Muscle of leg (tissue), 11 donors: ENCODE data around the gene HID1. TPM values are rescaled to one million over a fixed set of nuclear protein-coding genes. Genes with fewer than 3 reads are reported as not detected.
"Not testable (repeated sequence)": the region's sequence is repeated elsewhere in the genome, so short reads cannot be mapped to it uniquely, and the experiment has no call there.

Experiments
- DNase-seq: peaks from one replicate; pipeline ENCODE4 v3.0.0; 2013
- H3K27ac ChIP-seq: one replicate; pipeline ENCODE4 v1.5.1; 2013; ENCODE audit warnings: mild to moderate bottlenecking, low read length, control low read depth
- H3K27me3 ChIP-seq: one replicate; pipeline ENCODE4 v1.6.1; 2013; ENCODE audit warnings: low read length; ENCODE audit not compliant: control insufficient read depth, insufficient read depth
- H3K36me3 ChIP-seq: one replicate; pipeline ENCODE4 v1.6.1; 2013; ENCODE audit warnings: low read length; ENCODE audit not compliant: control insufficient read depth, insufficient read depth
- H3K4me1 ChIP-seq: one replicate; pipeline ENCODE4 v1.6.1; 2013; ENCODE audit warnings: low read length; ENCODE audit not compliant: control insufficient read depth, insufficient read depth
- H3K4me3 ChIP-seq: one replicate; pipeline ENCODE4 v1.5.1; 2013; ENCODE audit warnings: low read length, control low read depth
- H3K9me3 ChIP-seq: replicated peaks from 2 replicates; pipeline ENCODE4 v1.6.1; 2013; ENCODE audit warnings: low read depth, low read length; ENCODE audit not compliant: control insufficient read depth
- WGBS: methylation state at CpG from one replicate; pipeline ENCODE4 v1.1.5; 2013; ENCODE audit warnings: missing lambda C conversion rate; ENCODE audit not compliant: insufficient coverage; 5-methylcytosine and 5-hydroxymethylcytosine counted together
- polyA plus RNA-seq, 8 donors: library from polyadenylated mRNA; unstranded; fragments of 120-200 nt; gene quantifications; one replicate each; pipeline versions ENCODE4 v1.2.1 to v1.2.3, GENCODE V29; 2013; ENCODE audit warnings: inconsistent platforms in 1 of 8, low replicate concordance in 1 of 8; ENCODE audit not compliant: insufficient read length in 8 of 8, insufficient read depth in 1 of 8
- total RNA-seq: library from RNA; stranded (reverse); fragments of 120-200 nt; gene quantifications from one replicate; pipeline ENCODE4 v1.2.4, GENCODE V29; 2013

HID1 gene
- total and polyA plus RNA-seq, 9 donors = 2.7 to 12.6 (median 6.8) TPM

DNA sequence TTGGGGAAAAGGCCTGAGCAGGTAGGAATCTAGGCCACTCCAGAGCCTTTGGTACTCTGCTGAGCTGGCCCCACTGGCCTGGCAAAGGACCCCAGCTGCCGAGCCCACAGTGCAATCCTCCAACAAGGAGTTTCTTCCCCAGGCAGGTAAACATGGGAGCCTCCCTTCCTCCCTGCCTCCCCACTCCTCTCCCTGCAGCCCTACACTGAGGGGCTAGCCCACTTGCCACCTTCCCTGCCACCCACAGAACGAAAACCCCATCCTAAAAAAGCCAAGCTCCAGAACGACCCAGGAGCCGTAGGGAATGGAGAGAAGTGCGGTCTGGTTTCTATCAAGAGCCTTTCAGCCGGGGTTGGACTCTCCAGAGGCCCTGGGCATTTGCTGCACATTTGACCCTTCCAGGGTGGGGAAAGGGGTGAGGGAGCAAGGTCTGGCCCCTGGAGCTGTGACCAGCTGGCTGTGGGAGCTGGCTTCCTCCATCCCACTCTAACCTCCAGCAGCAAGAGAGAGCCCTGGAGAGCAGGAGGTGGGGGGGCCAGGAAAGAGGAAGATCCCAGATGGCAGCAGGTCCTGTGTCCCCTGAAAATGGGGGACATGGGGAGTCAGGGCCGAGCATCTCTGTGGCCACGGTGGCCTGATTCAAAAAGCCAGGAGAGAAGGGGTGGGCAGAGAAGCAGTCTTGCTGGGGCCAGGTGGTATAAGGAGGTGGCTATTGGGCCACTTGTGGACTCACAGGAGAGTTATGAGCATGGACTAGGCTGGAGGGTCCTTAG is 1.3 kb downstream of the HID1 start:
- 71% methylated on average over 3 of the region's 8 CpGs for WGBS
- Histone ChIP-seq H3K27me3 (peaks cover 45% of the 10 kb centered on the region), H3K27ac (no peak overlapping the region)

DNA sequence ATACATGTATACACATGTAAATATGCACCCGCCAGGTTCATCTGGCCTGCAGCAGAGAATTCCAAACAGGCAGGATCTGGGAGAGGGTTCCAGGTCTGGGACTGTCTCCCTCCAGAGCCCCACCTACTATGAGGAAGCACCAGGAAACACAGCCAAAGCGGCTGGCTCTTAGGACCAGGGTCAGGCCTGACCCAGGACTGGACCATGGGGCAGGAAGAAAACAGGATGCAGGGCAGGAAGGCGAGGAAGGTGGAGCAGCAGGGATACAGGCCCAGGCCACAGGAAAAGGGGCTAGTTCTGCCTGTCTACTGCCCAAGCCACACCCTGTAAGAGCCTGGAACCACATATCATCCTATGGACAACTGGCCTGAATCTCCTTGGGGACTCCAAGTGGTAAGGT is 2.2 kb downstream of the HID1 start:
- Histone ChIP-seq H3K9me3 (no peaks in the 10 kb centered on the region), H3K36me3 (no peaks in the 10 kb centered on the region), H3K27ac (no peak overlapping the region), H3K4me3 (no peak overlapping the region), H3K27me3 (peaks cover 42% of the 10 kb centered on the region), H3K4me1 (peaks cover 14% of the 10 kb centered on the region)
- DNase-seq = no peak
- WGBS = 100% methylated on average over 2 of the region's 3 CpGs

More for the DNA sequence above, 1.3 kb downstream of the HID1 start:
- no peak for DNase-seq
- Histone ChIP-seq H3K9me3 (no peaks in the 10 kb centered on the region), H3K4me3 (peak overlapping the region; percentile 45), H3K4me1 (peaks cover 14% of the 10 kb centered on the region), H3K36me3 (no peaks in the 10 kb centered on the region)

DNA sequence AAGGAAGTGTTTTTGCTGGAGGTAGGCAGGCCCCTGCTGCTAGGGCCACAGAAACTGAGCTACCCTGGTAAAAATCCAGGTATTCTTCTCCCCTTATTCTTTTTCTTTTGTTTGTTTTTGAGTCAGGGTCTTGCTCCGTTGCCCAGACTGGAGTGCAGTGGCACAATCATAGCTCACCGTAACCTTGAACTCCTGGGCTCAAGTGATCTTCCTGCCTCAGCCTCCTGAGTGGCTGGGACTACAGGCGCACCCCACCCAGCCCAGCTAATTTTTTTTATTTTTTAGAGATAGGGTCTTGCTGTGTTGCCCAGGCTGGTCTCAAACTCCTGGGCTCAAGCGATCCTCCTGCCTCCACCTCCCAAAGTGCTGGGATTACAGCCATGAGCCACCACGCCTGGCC is 3.1 kb downstream of the HID1 start:
- not testable (repeated sequence) for H3K4me3 ChIP-seq, H3K27ac ChIP-seq, H3K36me3 ChIP-seq, DNase-seq, H3K9me3 ChIP-seq
- Histone ChIP-seq H3K4me1 (peaks cover 14% of the 10 kb centered on the region), H3K27me3 (peaks cover 34% of the 10 kb centered on the region)
- WGBS = no CpG with 5 or more reads among the region's 5 CpGs

DNA sequence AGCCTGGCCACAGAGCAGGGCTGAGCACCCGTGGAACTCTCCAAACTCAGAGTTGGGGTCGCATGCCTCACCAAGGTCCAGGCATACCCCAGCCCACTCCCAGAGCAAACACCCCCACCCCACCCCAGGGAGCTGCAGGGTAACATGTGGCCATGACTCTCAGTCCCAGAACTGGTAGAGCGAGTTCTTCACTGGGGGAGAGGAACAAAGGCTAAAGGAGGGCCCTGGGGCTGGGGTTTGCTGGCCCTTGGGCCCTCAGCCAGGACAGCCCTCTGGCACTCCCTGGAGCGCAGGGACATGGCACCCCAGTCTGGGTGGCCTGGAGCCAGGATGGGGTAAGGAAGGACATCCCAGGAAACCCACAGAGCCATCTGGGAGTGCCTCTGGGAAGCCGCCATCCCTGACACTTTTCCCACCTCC is 4.2 kb downstream of the HID1 start:
- Histone ChIP-seq H3K4me3 (no peak overlapping the region), H3K27me3 (peaks cover 23% of the 10 kb centered on the region), H3K9me3 (no peaks in the 10 kb centered on the region), H3K4me1 (peaks cover 14% of the 10 kb centered on the region), H3K36me3 (no peaks in the 10 kb centered on the region), H3K27ac (no peak overlapping the region)
- DNase-seq = no peak
- 100% methylated on average over 1 of the region's 5 CpGs for WGBS

DNA sequence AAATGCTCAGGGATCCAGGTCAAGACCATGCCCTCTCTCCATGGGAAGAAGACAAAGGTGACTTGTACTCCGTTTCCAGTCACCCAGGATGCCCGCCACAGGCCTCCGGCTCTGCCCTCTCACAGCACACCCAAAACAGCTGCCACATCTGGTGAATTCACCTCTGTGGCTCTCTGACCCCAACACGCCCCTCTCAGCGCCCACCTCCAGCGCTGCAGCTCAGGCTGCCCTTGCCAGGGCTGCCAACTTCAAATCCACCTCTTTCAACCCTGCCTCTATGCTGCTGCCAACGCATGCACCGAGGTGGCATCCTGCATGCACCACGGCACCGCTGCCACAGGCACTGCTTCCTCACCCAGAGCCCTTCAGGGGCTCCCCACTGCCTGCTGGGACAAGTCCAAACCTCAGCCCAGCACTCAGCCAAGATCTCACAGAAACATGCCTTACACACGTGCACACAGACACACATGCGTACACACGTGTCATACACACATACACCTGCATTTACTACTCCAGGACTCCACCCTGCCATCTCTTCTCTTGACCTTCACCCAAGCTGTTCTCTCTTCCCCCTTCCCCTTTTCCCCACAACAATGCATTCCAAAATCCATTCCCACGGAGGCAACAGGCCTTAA is 7.5 kb downstream of the HID1 start:
- Histone ChIP-seq H3K9me3 (no peaks in the 10 kb centered on the region), H3K27me3 (no peaks in the 10 kb centered on the region), H3K27ac (no peak overlapping the region), H3K4me1 (peaks cover 13% of the 10 kb centered on the region), H3K4me3 (no peak overlapping the region), H3K36me3 (no peaks in the 10 kb centered on the region)
- WGBS = 81% methylated on average over 13 of the region's 14 CpGs
- DNase-seq = no peak

DNA sequence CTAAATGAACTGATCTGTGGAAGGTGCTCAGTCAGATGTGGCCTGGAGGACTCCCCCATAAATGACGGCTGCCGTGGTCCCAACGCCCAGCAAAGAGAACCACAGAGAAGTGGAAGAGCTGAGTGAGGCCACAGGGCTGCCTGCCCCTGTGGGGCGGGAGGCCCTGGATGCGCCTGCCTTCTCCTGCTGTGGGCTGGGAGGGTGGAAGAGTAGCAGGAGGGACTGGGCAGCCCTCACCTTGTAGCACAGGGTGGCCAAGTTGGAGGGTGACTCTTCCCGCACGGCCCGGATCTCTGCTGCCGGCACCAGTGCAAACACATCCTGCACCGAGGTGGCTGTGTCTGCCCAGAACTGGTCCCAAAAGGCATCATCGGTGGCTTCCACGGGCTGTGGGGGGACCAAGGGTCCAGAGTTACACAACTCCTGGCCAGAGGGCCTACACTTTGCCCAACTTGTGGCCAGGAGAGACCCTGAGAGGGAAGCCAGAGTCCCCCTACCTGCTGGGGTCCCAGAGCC is 8.3 kb downstream of the HID1 start:
- H3K27me3 ChIP-seq = peaks cover 3% of the 10 kb centered on the region
- no peaks in the 10 kb centered on the region for H3K9me3 ChIP-seq
- 85% methylated on average over 12 of the region's 12 CpGs for WGBS
- H3K36me3 ChIP-seq = no peaks in the 10 kb centered on the region
- no peak overlapping the region for H3K4me3 ChIP-seq
- H3K4me1 ChIP-seq = peaks cover 13% of the 10 kb centered on the region
- H3K27ac ChIP-seq = no peak overlapping the region
- DNase-seq = no peak

DNA sequence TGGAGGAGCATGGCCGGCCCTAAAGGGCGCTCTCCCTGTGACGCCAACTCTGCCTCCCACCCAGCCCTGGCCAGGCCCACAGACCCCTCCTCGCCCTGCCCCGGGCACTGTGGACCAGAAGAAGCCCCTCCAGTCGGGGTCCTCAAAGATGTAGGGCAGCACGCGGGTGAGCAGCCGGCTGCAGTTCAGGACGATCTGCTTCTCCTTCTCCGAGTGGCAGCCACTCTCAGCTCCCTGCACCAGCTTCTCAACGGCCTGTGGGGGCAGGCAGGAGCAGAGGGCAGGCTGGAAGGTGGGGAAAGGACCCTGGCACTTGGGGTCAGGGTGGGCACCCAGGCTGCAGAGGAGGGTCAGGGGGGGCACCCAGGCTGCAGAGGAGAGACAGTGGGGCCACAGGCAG is 8.9 kb downstream of the HID1 start:
- no peak overlapping the region for H3K27ac ChIP-seq
- H3K36me3 ChIP-seq = no peaks in the 10 kb centered on the region
- WGBS = 63% methylated on average over 7 of the region's 12 CpGs
- peaks cover 3% of the 10 kb centered on the region for H3K27me3 ChIP-seq
- no peak overlapping the region for H3K4me3 ChIP-seq
- H3K9me3 ChIP-seq = no peaks in the 10 kb centered on the region
- no peak for DNase-seq
- H3K4me1 ChIP-seq = peaks cover 13% of the 10 kb centered on the region

DNA sequence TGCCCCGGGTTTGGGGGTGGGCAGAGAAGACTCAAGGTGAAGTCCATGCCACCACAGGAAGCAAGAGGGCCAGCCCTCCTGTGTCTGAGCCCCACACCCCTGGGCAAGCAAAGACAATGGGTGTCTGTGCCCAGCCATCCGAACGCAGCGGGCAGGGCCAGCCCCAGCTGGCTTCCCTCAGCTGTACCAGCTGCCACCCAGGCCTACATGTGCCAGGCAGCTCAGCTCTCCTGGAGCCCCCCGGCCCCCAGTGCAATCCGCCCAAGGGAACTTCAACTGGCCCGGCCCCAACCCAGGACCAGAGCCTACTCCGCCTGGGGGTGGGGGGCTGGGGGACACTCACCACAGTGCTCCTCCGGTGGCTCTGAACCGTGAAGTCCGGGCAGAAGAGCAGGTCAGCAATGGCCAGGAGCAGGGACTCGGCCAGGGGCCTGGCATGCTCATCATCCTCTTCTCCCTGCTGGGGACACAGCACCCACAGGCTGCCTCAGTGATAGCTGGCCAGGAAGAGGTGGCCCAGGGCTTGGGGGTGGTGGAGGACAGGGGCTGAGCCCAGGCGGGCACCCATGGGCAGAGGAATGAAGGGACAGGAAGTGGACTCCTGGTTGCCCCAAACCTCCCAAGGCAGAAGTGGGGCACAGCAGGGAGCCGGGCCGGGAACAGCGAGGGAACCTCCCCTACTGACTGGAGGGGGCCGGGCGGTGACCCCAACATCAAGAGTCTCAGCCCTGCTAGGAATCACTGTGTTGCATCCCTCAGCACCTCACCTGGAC is 9.8 kb downstream of the HID1 start:
- no peak for DNase-seq
- Histone ChIP-seq H3K27ac (no peak overlapping the region), H3K4me3 (no peak overlapping the region), H3K9me3 (no peaks in the 10 kb centered on the region), H3K27me3 (peaks cover 6% of the 10 kb centered on the region), H3K4me1 (peaks cover 13% of the 10 kb centered on the region), H3K36me3 (no peaks in the 10 kb centered on the region)
- WGBS = 80% methylated on average over 15 of the region's 18 CpGs

DNA sequence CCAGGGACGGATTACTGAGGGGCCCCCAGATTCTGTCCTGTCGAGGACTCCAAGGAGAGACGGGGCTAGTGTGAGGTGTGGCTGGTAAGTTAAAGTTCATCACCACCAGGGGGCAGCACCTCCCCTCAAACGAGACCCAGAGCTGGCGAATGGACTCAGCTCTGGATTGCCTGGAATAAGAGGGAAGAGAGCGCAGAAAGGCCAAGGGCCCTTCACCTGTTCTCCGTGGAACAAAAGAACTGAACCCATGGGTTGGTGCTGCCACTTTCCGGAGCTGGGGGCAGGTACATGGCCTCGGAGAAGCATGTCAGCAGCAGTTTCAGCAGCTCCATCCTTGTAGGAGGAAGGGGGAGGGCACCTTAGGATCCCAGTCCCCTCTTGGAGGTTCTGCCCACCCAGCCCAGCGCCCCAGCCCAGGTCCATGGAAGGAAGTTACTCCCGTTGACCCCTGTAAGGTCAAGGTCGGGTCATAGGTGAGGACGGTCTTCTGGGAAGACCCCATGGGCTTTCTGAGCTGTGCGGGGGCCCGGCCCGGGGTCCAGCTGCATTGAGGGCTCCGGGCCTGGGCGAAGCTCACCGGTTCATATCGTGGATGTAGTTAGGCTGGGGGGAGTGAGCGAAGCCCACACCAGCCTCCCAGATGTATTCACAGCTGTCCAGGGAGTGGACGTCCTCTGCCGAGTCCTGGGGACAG is 10.8 kb downstream of the HID1 start:
- Histone ChIP-seq H3K27me3 (peaks cover 6% of the 10 kb centered on the region), H3K4me3 (no peak overlapping the region)

More for the DNA sequence above, 10.8 kb downstream of the HID1 start:
- no peak overlapping the region for H3K27ac ChIP-seq
- peaks cover 13% of the 10 kb centered on the region for H3K4me1 ChIP-seq
- peak; percentile 92 for DNase-seq
- WGBS = 40% methylated on average over 20 of the region's 23 CpGs
- no peaks in the 10 kb centered on the region for H3K36me3 ChIP-seq
- H3K9me3 ChIP-seq = no peaks in the 10 kb centered on the region
